ENCODE data around the gene TNFAIP3.

TNFAIP3 gene

DNA sequence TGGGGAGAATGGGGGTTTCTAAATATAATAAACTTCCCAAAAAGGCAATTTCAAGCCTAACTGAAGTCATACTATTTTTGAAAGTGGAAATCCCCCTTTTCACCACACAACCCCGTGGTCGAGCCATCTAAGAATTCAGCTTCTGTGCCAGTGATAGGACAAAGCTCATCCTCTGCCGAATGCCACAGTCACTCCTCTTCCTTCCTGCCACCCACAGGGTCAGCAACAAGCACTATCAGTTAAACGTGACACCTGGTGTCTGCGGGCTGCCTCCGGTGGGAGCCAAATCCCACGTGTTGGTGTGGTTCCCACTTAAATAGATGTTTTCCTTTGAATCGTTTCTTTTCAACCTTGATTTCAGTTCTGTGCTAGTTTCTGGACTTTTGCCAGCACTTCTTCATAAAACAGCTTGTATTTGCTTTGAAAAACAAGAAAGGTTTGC is 60.7 kb downstream of the TNFAIP3 start:
- no peak for FAIRE-seq

GRCh38 chr6:137928286-137928685 is 61.2 kb downstream of the TNFAIP3 start:
- FAIRE-seq: no peak

GRCh38 chr6:137931849-137932465 is 64.9 kb downstream of the TNFAIP3 start:
- FAIRE-seq: no peak

All from G401.6 (cell line).